ENCODE measurements around the gene SYNGR3. TPM values are rescaled to one million over a fixed set of nuclear protein-coding genes. Genes with fewer than 3 reads are reported as not detected.

The SYNGR3 gene
- total and polyA plus RNA-seq, 2 of the 13 experiments (the other 11 are each of a cell fraction or from before 2014, with no cell fraction given): 0.97 to 5.7 TPM

- peak; percentile 41; the same call in 1 of the 2 replicates for TF ChIP-seq FOXA3 (CRISPR knock-in tag; IDR thresholded peaks at IDR 0.05)
- no peak for TF ChIP-seq ZNF292 (CRISPR knock-in tag; IDR thresholded peaks at IDR 0.05; ENCODE audit: borderline replicate concordance, low read depth)
- no peak for TF ChIP-seq ZNF839 (CRISPR knock-in tag; IDR thresholded peaks at IDR 0.05; ENCODE audit: borderline replicate concordance)
- peak; percentile 33; the same call in 1 of the 2 replicates for TF ChIP-seq SP2 (CRISPR knock-in tag; IDR thresholded peaks at IDR 0.05)
- TF ChIP-seq ZNF383 (CRISPR knock-in tag; IDR thresholded peaks at IDR 0.05; ENCODE audit: borderline replicate concordance): no peak
- TF ChIP-seq SKI (IDR thresholded peaks at IDR 0.05; ENCODE audit: partially characterized antibody): peak; percentile 72
- TF ChIP-seq ATF3 (CRISPR knock-in tag; IDR thresholded peaks at IDR 0.05): no peak
- TF ChIP-seq ZNF337 (CRISPR knock-in tag; IDR thresholded peaks at IDR 0.05; ENCODE audit: borderline replicate concordance, low read depth): no peak
- peak; percentile 50; the same call in 1 of the 2 replicates for TF ChIP-seq ESRRA (CRISPR knock-in tag; IDR thresholded peaks at IDR 0.05; ENCODE audit: low read depth)
- TF ChIP-seq ATF6 (CRISPR knock-in tag; conservative IDR thresholded peaks at IDR 0.05): peak; percentile 50; the same call in 1 of the 2 replicates
- TF ChIP-seq ZNF275 (CRISPR knock-in tag; IDR thresholded peaks at IDR 0.05; ENCODE audit: borderline replicate concordance): 0 out of 2 replicates have a peak, but pooled peaks have one; percentile 8
- TF ChIP-seq ZNF766 (CRISPR knock-in tag; IDR thresholded peaks at IDR 0.05; ENCODE audit: borderline replicate concordance): peak; percentile 53; the same call in 1 of the 2 replicates
- TF ChIP-seq FIP1L1 (IDR thresholded peaks at IDR 0.05; ENCODE audit: borderline replicate concordance, insufficient read depth, low read depth, low read length): no peak
- TF ChIP-seq ZNF138 (CRISPR knock-in tag; IDR thresholded peaks at IDR 0.05; ENCODE audit: low read depth): peak; percentile 74
- peak; percentile 61 for TF ChIP-seq HNRNPLL (IDR thresholded peaks at IDR 0.05; ENCODE audit: low read depth, low read length, poor library complexity, severe bottlenecking)
- TF ChIP-seq, protein P1, sequence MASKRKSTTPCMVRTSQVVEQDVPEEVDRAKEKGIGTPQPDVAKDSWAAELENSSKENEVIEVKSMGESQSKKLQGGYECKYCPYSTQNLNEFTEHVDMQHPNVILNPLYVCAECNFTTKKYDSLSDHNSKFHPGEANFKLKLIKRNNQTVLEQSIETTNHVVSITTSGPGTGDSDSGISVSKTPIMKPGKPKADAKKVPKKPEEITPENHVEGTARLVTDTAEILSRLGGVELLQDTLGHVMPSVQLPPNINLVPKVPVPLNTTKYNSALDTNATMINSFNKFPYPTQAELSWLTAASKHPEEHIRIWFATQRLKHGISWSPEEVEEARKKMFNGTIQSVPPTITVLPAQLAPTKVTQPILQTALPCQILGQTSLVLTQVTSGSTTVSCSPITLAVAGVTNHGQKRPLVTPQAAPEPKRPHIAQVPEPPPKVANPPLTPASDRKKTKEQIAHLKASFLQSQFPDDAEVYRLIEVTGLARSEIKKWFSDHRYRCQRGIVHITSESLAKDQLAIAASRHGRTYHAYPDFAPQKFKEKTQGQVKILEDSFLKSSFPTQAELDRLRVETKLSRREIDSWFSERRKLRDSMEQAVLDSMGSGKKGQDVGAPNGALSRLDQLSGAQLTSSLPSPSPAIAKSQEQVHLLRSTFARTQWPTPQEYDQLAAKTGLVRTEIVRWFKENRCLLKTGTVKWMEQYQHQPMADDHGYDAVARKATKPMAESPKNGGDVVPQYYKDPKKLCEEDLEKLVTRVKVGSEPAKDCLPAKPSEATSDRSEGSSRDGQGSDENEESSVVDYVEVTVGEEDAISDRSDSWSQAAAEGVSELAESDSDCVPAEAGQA (IDR thresholded peaks at IDR 0.05; ENCODE audit: low read depth): no peak
- TF ChIP-seq, protein P1 (CRISPR knock-in tag; IDR thresholded peaks at IDR 0.05; ENCODE audit: borderline replicate concordance): peak; percentile 86; the same call in 1 of the 2 replicates
- no peak for TF ChIP-seq ZSCAN9 (CRISPR knock-in tag; IDR thresholded peaks at IDR 0.05; ENCODE audit: borderline replicate concordance)
These were observed 25.0 kb upstream of the SYNGR3 start, which contains the start of gene RPS2 (continued) for GRCh38 chr16:1964506-1965395.

Data from HepG2 (cell line).